ENCODE measurements around the gene NTM.

NTM gene

GRCh38 chr11:131808470-131808869 is 438.1 kb downstream of the NTM start:
- DNase-seq: no peak

- no peak for DNase-seq
Observed at GRCh38 chr11:131809203-131809918, 438.9 kb downstream of the NTM start.

- no peak for DNase-seq
Observed at GRCh38 chr11:131810541-131810940, 440.1 kb downstream of the NTM start.

GRCh38 chr11:131811383-131811782 is 441.0 kb downstream of the NTM start:
- DNase-seq: no peak

GRCh38 chr11:131814108-131814507 is 443.7 kb downstream of the NTM start:
- no peak for DNase-seq

GRCh38 chr11:131815590-131815989 is 445.2 kb downstream of the NTM start:
- no peak for DNase-seq

- no peak for DNase-seq
Observed at GRCh38 chr11:131816051-131816450, 445.6 kb downstream of the NTM start.

GRCh38 chr11:131817687-131818188 is 447.3 kb downstream of the NTM start:
- DNase-seq: no peak

GRCh38 chr11:131819865-131820264 is 449.4 kb downstream of the NTM start:
- no peak for DNase-seq

- DNase-seq: no peak
Observed at GRCh38 chr11:131822506-131822905, 452.1 kb downstream of the NTM start.

GRCh38 chr11:131823772-131824171 is 453.4 kb downstream of the NTM start:
- DNase-seq: no peak

- no peak for DNase-seq
Observed at GRCh38 chr11:131824771-131825170, 454.4 kb downstream of the NTM start.

GRCh38 chr11:131827430-131827829 is 457.0 kb downstream of the NTM start:
- DNase-seq: no peak

GRCh38 chr11:131829725-131830124 is 459.3 kb downstream of the NTM start:
- no peak for DNase-seq

- DNase-seq: no peak
Observed at GRCh38 chr11:131832079-131832478, 461.7 kb downstream of the NTM start.

- no peak for DNase-seq
Observed at GRCh38 chr11:131833366-131833765, 463.0 kb downstream of the NTM start.

GRCh38 chr11:131837562-131837961 is 467.1 kb downstream of the NTM start:
- no peak for DNase-seq

GRCh38 chr11:131838016-131838415 is 467.6 kb downstream of the NTM start:
- no peak for DNase-seq

GRCh38 chr11:131839326-131839725 is 468.9 kb downstream of the NTM start:
- DNase-seq: no peak

- DNase-seq: no peak
Observed at GRCh38 chr11:131840545-131840944, 470.1 kb downstream of the NTM start.

GRCh38 chr11:131841028-131841427 is 470.6 kb downstream of the NTM start:
- no peak for DNase-seq

GRCh38 chr11:131841925-131842635 is 471.7 kb downstream of the NTM start:
- DNase-seq: no peak

- DNase-seq: no peak
Observed at GRCh38 chr11:131845255-131845654, 474.8 kb downstream of the NTM start.

GRCh38 chr11:131849485-131849884 is 479.1 kb downstream of the NTM start:
- DNase-seq: no peak
